ENCODE data around the gene BCLAF3. TPM values are rescaled to one million over a fixed set of nuclear protein-coding genes. Genes with fewer than 3 reads are reported as not detected.

BCLAF3 gene
- total RNA-seq, 4 donors from 2014 or later = 16.5 to 20.6 (median 18.1) TPM

- peak; percentile 77 for DNase-seq
- Histone ChIP-seq H3K4me3 (no peak overlapping the region), H3K27ac (peak overlapping the region; percentile 60 to 66 (median 64)), H3K36me3 (no peaks in the 10 kb centered on the region), H3K4me1 (peaks cover 0 to 7% (median 1%) of the 10 kb centered on the region in 4 donors), H3K9me3 (no peaks in the 10 kb centered on the region), H3K27me3 (no peaks in the 10 kb centered on the region)
- TF ChIP-seq POLR2AphosphoS5 (IDR thresholded peaks at IDR 0.05) (peak in 2 of 3 donors; percentile 50 to 75), CTCF (IDR thresholded peaks at IDR 0.05) (no peak), POLR2A (IDR thresholded peaks at IDR 0.05) (peak; percentile 21)
- intact Hi-C loops (cut with DNase I; ENCODE audit: low total_unique reads) = no loop called here
- WGBS, 2 donors (ENCODE audit: low coverage in 1 of 2) = 0 to 35% methylated on average over 1 to 2 of the region's 2 CpGs
- in situ Hi-C loops (cut with MboI; ENCODE audit: low pct_ligation_motif_present in 1 of 4, low pct_unique_long_range_greater_than_20kb in 1 of 4, low sequenced_read_pairs in 3 of 4) = no loop called here
These were observed 38.9 kb upstream of the BCLAF3 start for GRCh38 chrX:20029728-20030127.

- TF ChIP-seq EP300 (IDR thresholded peaks at IDR 0.05; ENCODE audit: low read depth) (no peak), POLR2AphosphoS5 (IDR thresholded peaks at IDR 0.05) (no peak), POLR2A (IDR thresholded peaks at IDR 0.05) (no peak), CTCF (IDR thresholded peaks at IDR 0.05) (no peak)
- H3K36me3 ChIP-seq = no peaks in the 10 kb centered on the region
- in situ Hi-C loops (cut with MboI; ENCODE audit: low pct_ligation_motif_present in 1 of 4, low pct_unique_long_range_greater_than_20kb in 1 of 4, low sequenced_read_pairs in 3 of 4) (no loop called here), intact Hi-C loops (cut with DNase I; ENCODE audit: low total_unique reads) (no loop called here)
- no peaks in the 10 kb centered on the region for H3K9me3 ChIP-seq
- 70% methylated on average over 8 of the region's 8 CpGs; no CpG with 5 or more reads in 1 of the 2 donors for WGBS, 2 donors (ENCODE audit: low coverage in 1 of 2)
- H3K4me1 ChIP-seq = peaks cover 0 to 7% (median 1%) of the 10 kb centered on the region in 4 donors
- no peaks in the 10 kb centered on the region for H3K27me3 ChIP-seq
- DNase-seq = no peak
- no peak overlapping the region for H3K27ac ChIP-seq
- H3K4me3 ChIP-seq = no peak overlapping the region
These were observed 37.7 kb upstream of the BCLAF3 start for GRCh38 chrX:20028588-20028987.

- no peak for DNase-seq
- H3K4me3 ChIP-seq = no peak overlapping the region
- H3K4me1 ChIP-seq = peaks cover 0 to 7% (median 1%) of the 10 kb centered on the region in 4 donors
- no peak overlapping the region for H3K27ac ChIP-seq
- in situ Hi-C loops (cut with MboI; ENCODE audit: low pct_ligation_motif_present in 1 of 4, low pct_unique_long_range_greater_than_20kb in 1 of 4, low sequenced_read_pairs in 3 of 4) (no loop called here), intact Hi-C loops (cut with DNase I; ENCODE audit: low total_unique reads) (no loop called here)
- H3K36me3 ChIP-seq = no peaks in the 10 kb centered on the region
- no peaks in the 10 kb centered on the region for H3K27me3 ChIP-seq
- 24 to 37% methylated on average over 2 of the region's 2 CpGs for WGBS, 2 donors (ENCODE audit: low coverage in 1 of 2)
- no peaks in the 10 kb centered on the region for H3K9me3 ChIP-seq
- no peak for TF ChIP-seq CTCF (IDR thresholded peaks at IDR 0.05)
- TF ChIP-seq POLR2A (IDR thresholded peaks at IDR 0.05) = no peak
- TF ChIP-seq EP300 (IDR thresholded peaks at IDR 0.05; ENCODE audit: low read depth) = no peak
- TF ChIP-seq POLR2AphosphoS5 (IDR thresholded peaks at IDR 0.05) = no peak
These were observed 35.4 kb upstream of the BCLAF3 start for GRCh38 chrX:20026278-20026677.

- intact Hi-C loops (cut with DNase I; ENCODE audit: low total_unique reads) = no loop called here
- DNase-seq = no peak
- in situ Hi-C loops (cut with MboI; ENCODE audit: low pct_ligation_motif_present in 1 of 4, low pct_unique_long_range_greater_than_20kb in 1 of 4, low sequenced_read_pairs in 3 of 4) = no loop called here
- 76 to 100% methylated on average over 2 to 6 of the region's 6 CpGs for WGBS, 2 donors (ENCODE audit: low coverage in 1 of 2)
- Histone ChIP-seq H3K36me3 (no peaks in the 10 kb centered on the region), H3K4me1 (no peaks in the 10 kb centered on the region), H3K27ac (no peak overlapping the region), H3K9me3 (no peaks in the 10 kb centered on the region), H3K27me3 (no peaks in the 10 kb centered on the region), H3K4me3 (no peak overlapping the region)
- TF ChIP-seq CTCF (IDR thresholded peaks at IDR 0.05) (no peak), POLR2A (IDR thresholded peaks at IDR 0.05) (no peak), EP300 (IDR thresholded peaks at IDR 0.05; ENCODE audit: low read depth) (no peak), POLR2AphosphoS5 (IDR thresholded peaks at IDR 0.05) (no peak)
These were observed 29.0 kb upstream of the BCLAF3 start for GRCh38 chrX:20019672-20020365.
